HG02981 (cell line): ENCODE data around the gene NTN3.

Experiments used
- ATAC-seq: cut with Tn5 transposase; IDR thresholded peaks from one replicate; pipeline ENCODE4 v1.9.1; 2021; ENCODE audit warnings: mild to moderate bottlenecking, moderate library complexity; ENCODE audit not compliant: unreplicated experiment

NTN3 gene

DNA sequence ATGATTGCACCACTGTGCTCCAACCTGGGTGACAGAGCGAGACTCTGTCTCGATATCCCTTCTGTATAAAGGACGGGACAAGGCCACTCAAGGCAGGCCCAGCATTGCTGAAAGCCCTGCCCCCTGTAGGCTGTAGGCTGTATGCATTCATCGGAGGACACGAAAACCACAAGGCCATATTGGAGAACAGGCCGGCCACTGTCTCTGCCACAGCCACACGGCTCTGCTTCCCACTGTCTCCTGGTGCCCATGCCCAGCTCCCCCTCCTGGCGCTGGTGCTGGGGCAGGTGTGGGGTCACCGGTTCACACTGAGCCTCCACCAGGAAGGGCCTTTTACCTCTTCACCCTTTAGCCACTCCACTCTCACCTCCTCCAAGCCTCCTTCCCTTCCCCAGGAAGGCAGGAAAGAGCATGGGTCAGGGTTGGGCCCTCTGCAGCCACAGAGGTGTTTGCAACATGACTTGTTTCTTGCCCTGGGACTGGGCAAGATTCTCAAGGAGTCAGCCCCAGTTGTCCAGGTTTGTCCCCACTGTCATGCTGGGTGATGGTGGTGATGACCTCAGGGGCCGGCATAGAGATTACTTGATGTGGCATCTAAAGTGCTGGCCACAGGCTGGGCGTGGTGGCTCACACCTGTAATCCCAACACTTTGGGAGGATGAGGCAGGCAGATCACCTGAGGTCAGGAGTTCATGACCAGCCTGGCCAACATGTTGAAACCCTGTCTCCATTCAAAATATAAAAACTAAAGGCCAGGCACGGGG, 5.3 kb upstream of the NTN3 start:
- no peak for ATAC-seq

DNA sequence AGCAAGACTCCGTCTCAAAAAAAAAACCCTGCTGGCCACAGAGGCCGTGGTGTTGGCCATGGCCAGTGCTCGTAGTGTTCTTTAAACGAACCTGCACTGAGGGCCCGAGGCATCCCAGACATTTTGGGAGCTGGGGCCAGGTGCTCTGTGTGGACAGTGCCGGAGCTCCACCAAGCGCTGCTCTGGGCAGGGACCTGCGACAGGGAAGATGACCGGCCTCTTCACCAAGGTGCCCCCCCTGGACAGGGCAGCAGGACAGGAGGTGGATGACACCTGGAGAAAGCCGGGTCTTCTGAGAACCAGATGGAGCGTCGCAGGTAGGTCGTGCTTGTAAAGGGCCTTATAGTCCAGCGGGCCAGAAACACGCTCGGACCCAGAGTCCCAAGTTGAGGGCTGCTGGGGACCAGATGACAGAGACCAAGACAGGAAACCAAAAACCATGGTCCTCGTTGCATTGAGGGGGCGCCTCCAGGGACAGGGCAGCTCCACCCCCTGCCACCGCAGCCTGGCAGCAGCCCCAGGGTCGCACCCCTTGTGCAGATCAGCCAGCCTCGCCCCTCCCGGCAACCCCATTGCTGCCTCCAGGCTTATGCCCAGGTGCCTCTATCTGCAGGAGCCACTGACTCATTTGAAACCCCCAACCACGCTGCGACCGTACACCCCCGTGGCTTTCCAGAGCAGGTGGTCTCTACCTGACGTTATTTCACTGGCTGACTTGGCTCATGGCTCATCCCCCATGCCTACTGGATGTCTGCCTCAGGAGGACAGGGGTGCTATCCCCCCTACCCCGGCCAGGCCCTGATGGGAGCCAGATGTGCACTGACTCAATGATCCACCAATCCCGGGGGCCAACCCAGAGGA, 4.2 kb upstream of the NTN3 start:
- no peak for ATAC-seq

- ATAC-seq = no peak
Observed at GRCh38 chr16:2467528-2468232, 3.4 kb upstream of the NTN3 start.

- ATAC-seq = no peak
Observed at GRCh38 chr16:2468233-2468724, 2.8 kb upstream of the NTN3 start.

GRCh38 chr16:2468725-2469398, 2.2 kb upstream of the NTN3 start:
- no peak for ATAC-seq

DNA sequence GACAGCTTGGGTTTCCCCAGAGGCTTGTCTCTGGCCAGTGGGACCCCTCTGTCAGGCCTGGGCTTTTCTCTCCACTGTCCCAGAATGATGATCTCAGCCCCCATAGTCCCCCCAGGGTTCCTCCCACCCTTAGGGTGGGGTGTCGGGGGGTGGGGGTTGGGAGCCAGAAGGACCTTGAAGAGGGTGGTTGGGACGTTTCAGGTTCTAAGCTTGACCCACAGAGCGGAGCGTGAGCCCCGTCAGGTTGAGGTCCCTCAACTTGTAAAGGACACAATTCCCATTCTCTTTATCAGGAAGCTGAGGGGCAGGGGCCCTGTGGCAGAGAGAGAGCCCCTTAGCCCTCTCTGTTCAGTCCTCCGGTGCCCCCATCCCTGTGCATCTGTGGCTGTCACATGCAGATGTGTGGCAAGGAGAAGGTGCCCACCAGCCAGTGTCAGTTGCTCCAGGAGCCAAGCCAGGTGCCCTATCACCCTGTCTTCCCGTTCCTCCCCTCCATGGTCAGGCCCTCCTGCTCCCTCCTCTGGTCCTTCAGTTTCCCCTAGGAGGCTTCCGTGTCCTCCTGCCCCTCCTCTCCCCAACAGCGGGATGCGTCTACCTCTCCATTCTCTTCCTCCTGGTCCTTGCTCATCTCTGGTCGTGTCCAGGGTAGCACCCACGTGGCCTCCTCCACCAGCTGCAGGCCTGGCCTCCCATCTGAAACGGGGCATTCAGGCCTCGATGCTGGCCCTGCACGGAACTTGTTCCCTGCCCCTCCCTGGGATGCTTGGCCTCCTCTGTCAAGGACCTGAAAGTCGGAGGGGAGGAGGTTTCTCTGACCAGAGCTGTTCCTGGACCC, 1.5 kb upstream of the NTN3 start:
- ATAC-seq = no peak

GRCh38 chr16:2470234-2470601, 879 bp upstream of the NTN3 start:
- ATAC-seq = no peak

GRCh38 chr16:2470603-2471015, 488 bp upstream of the NTN3 start:
- ATAC-seq = no peak

DNA sequence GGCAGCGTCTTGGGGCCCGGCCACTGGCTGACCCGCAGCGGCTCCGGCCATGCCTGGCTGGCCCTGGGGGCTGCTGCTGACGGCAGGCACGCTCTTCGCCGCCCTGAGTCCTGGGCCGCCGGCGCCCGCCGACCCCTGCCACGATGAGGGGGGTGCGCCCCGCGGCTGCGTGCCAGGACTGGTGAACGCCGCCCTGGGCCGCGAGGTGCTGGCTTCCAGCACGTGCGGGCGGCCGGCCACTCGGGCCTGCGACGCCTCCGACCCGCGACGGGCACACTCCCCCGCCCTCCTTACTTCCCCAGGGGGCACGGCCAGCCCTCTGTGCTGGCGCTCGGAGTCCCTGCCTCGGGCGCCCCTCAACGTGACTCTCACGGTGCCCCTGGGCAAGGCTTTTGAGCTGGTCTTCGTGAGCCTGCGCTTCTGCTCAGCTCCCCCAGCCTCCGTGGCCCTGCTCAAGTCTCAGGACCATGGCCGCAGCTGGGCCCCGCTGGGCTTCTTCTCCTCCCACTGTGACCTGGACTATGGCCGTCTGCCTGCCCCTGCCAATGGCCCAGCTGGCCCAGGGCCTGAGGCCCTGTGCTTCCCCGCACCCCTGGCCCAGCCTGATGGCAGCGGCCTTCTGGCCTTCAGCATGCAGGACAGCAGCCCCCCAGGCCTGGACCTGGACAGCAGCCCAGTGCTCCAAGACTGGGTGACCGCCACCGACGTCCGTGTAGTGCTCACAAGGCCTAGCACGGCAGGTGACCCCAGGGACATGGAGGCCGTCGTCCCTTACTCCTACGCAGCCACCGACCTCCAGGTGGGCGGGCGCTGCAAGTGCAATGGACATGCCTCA, 773 bp downstream of the NTN3 start:
- ATAC-seq = no peak

DNA sequence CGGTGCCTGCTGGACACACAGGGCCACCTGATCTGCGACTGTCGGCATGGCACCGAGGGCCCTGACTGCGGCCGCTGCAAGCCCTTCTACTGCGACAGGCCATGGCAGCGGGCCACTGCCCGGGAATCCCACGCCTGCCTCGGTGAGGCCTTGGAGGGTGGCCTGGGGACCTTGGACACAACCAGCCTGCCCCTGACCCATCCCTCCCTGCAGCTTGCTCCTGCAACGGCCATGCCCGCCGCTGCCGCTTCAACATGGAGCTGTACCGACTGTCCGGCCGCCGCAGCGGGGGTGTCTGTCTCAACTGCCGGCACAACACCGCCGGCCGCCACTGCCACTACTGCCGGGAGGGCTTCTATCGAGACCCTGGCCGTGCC, 1.4 kb downstream of the NTN3 start:
- no peak for ATAC-seq

DNA sequence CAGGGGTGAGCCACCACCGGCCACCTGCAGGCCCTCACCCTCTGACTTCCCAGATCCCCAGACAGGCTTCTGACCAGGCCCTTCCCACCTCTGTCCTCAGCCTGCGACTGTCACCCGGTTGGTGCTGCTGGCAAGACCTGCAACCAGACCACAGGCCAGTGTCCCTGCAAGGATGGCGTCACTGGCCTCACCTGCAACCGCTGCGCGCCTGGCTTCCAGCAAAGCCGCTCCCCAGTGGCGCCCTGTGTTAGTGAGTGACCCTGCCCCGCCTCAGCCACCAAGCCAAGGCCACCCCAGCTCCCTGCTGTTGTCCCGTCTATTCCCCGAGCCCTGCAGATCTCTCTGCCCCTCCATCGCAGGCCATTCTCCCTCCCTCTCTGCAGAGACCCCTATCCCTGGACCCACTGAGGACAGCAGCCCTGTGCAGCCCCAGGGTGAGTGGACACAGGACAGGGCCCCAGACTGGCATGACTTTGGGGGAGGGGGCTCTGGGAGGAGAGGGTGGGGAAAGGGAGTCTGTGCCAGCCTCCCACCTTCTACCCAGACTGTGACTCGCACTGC, 1.9 kb downstream of the NTN3 start:
- no peak for ATAC-seq

GRCh38 chr16:2473446-2473926, 2.4 kb downstream of the NTN3 start:
- no peak for ATAC-seq

DNA sequence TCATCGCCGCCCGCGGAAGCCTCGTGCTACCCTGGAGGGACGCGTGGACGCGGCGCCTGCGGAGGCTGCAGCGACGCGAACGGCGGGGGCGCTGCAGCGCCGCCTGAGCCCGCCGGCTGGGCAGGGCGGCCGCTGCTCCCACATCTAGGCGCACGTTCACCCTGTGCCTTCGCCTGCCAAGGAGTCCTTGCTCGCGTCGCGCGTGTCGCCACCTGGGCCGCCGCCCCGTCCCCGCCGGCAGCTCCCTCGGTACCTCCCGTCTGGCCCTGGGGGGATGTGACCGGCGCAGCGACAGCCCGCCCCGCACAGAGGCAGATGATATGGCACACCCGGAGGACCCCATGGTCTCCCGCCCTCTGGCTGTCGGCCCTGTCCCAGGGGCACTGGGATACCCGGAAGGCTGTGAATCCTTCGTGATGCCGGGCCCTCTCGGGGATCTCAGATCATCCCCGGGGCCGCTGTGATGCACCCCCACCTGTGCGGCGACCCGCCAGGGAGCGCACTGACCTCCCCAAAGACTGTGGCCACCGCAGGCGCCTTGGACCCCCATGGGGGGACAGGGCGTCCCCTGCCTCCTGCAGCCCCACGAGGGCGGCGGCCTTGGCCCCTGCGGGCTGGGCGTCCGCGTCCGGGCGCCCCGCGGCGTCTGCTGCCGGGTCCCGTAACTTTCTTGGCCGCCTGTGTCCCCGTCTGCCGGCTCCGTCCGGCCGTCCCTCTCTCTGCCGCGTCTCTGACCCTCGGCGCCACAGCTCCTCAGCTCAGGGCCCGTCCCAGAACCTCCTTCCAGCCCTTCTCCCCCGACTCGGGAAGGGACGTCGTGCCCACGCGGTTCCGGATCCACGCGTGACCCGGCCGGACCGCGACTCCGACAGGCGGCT, 3.1 kb downstream of the NTN3 start:
- ATAC-seq = peak; percentile 9

DNA sequence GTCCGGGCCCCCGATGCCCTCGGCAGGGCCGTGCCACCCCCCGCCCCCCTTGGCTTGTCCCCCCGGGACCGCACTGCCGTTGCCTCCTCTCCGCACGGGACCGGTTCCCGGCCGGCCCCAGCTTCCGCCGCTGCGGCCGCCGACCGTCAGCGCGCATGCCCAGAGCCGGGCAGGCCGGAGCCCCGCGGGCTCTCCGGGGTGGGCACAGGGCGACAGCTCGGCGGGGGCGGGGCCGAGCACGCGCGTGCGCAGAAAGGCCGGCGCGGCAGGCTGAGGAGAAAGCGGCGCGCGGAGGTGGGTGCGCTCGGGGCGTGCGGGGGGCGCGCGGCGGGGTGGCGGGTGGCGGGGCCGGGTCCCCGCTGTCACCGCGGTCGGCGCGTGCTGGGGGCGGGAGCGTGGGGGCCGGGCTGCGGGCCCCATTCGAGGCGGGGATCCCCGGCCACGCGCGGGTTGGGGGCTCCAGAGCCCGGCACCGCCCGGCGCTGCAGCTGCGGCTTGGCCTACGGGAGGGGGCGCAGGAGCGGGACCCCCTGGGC, 3.8 kb downstream of the NTN3 start, which contains the start of gene TBC1D24:
Gene TBC1D24, plus strand, starts transcription at position 251 of the 536 bp plus-strand sequence. CDS start 21,022 bp downstream, outside the sequence.
- peak; percentile 44 for ATAC-seq

DNA sequence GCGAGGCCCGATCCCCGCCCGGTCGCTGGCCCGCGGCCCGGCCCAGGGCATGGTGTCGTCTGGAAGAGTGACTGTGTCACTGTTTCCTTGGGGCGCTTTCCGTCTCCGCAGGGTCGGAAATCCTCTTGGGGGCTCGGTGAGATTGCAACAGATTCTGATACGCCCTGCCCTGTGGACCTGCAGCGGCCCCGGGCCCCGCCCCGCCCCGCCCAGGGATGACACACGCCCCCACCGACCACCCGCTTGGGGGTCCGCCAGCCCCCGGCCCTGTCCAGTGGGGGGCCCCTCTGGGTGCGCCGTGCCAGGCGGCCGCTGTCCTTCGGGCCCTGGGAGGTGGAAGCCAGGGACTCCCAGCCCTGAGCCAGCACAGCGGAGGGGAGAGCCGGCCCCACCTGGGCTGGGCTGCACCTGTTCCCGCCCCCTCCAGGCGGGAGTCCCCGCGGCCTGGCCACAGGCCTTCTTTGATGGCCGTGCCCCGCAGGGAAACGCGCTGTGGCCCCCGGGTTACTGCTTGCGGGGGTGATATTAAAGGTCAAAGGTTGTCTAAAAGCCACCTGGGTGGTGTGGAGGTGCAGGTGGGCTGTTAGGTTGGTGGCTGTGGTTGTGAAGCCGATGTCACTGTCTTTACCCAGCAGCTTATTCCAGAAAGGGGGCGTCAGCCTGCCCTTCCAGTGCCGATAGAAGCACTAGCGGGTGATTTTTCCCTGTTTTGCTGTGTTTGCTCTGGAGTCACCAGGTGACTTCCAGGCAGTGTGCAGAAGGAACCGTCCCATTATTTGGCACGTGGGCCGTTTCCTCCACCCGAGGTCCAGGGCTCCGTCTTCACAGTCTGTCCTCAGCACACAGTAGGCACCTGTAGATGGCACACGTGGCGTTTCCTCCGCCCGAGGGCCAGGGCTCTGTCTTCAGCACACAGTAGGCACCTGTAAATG, 4.6 kb downstream of the NTN3 start:
- peak; percentile 17 for ATAC-seq

GRCh38 chr16:2476345-2476720, 5.2 kb downstream of the NTN3 start:
- ATAC-seq = no peak
